Erythroblast (primary cell): ENCODE measurements around the gene IRF2.

Experiments
- GATA1 ChIP-seq: IDR thresholded peaks from 2 replicates; pipeline ENCODE4 v1.6.1; 2011; ENCODE audit warnings: low read depth, mild to moderate bottlenecking, control low read depth, low read length, moderate library complexity
- POLR2A ChIP-seq: IDR thresholded peaks from 2 replicates; pipeline ENCODE4 v1.6.1; 2011; ENCODE audit warnings: mild to moderate bottlenecking, low read length

- TF ChIP-seq POLR2A: no peak
- TF ChIP-seq GATA1: no peak
These were observed 46.7 kb downstream of the IRF2 start for GRCh38 chr4:184427687-184428086.
